MM.1S (cell line): ENCODE measurements around the gene ETFB.

Experiments
- DNase-seq: peaks from one replicate; pipeline ENCODE4 v3.0.0-alpha.2; 2015
- H2AFZ ChIP-seq: fragments of 300-600 bp; sonication (generic); 2 replicates; pipeline ENCODE4 v1.6.0; 2016; ENCODE audit warnings: antibody characterized with exemption, low read length
- H3F3A ChIP-seq: fragments of 300-600 bp; sonication (generic); 2 replicates; pipeline ENCODE4 v1.6.1; 2016; ENCODE audit warnings: mild to moderate bottlenecking, antibody characterized with exemption, low read length, moderate library complexity, mixed read lengths; ENCODE audit not compliant: insufficient read depth
- H3K27ac ChIP-seq: fragments of 300-600 bp; sonication (generic); 2 replicates; pipeline ENCODE4 v1.5.1; 2016; ENCODE audit warnings: mild to moderate bottlenecking, low read length
- H3K27me3 ChIP-seq: fragments of 300-600 bp; sonication (generic); replicated peaks from 2 replicates; pipeline ENCODE4 v1.6.0; 2016; ENCODE audit warnings: low read length; ENCODE audit not compliant: insufficient read depth
- H3K36me3 ChIP-seq: fragments of 300-600 bp; sonication (generic); replicated peaks from 2 replicates; pipeline ENCODE4 v1.6.1; 2016; ENCODE audit warnings: mild to moderate bottlenecking, low read length, mixed read lengths; ENCODE audit not compliant: insufficient read depth
- H3K4me1 ChIP-seq: fragments of 300-600 bp; sonication (generic); 2 replicates; pipeline ENCODE4 v1.6.1; 2016; ENCODE audit warnings: low read length, mixed read lengths
- H3K4me2 ChIP-seq: fragments of 300-600 bp; sonication (generic); 2 replicates; pipeline ENCODE4 v1.6.0; 2016; ENCODE audit warnings: low read depth, low read length
- H3K4me3 ChIP-seq: fragments of 300-600 bp; sonication (generic); 2 replicates; pipeline ENCODE4 v1.5.1; 2016; ENCODE audit warnings: low read length, mixed read lengths
- H3K79me2 ChIP-seq: fragments of 300-600 bp; sonication (generic); 2 replicates; pipeline ENCODE4 v1.6.1; 2016; ENCODE audit warnings: mixed run types, low read length, mixed read lengths
- H3K9ac ChIP-seq: fragments of 300-600 bp; sonication (generic); 2 replicates; pipeline ENCODE4 v1.6.1; 2016; ENCODE audit warnings: low read length, mixed read lengths
- H3K9me2 ChIP-seq: fragments of 300-600 bp; sonication (generic); replicated peaks from 2 replicates; pipeline ENCODE4 v1.6.1; 2016; ENCODE audit warnings: mild to moderate bottlenecking, low read length, mixed read lengths; ENCODE audit not compliant: insufficient read depth
- H3K9me3 ChIP-seq: fragments of 300-600 bp; sonication (generic); replicated peaks from 2 replicates; pipeline ENCODE4 v1.6.1; 2016; ENCODE audit warnings: mild to moderate bottlenecking, low read length, mixed read lengths; ENCODE audit not compliant: insufficient read depth
- H4K20me1 ChIP-seq: fragments of 300-600 bp; sonication (generic); 2 replicates; pipeline ENCODE4 v1.6.1; 2016; ENCODE audit warnings: mild to moderate bottlenecking, low read length, moderate library complexity, mixed read lengths; ENCODE audit not compliant: insufficient read depth
- EZH2 ChIP-seq: fragments of 300-600 bp; sonication (generic); optimal IDR thresholded peaks from 2 replicates; pipeline ENCODE3; 2017; ENCODE audit warnings: low read depth, mild to moderate bottlenecking, antibody characterized with exemption, low read length, mixed read lengths
- EZH2phosphoT487 ChIP-seq: fragments of 300-600 bp; sonication (generic); IDR thresholded peaks from 2 replicates; pipeline ENCODE4 v1.6.1; 2018; ENCODE audit warnings: antibody characterized with exemption, low read length
- TF ChIP-seq, protein P1 (sequence below): fragments of 300-600 bp; sonication (generic); IDR thresholded peaks from 2 replicates; pipeline ENCODE4 v1.5.1; 2016; ENCODE audit warnings: antibody characterized with exemption, low read length, mixed read lengths

The ETFB gene

DNA sequence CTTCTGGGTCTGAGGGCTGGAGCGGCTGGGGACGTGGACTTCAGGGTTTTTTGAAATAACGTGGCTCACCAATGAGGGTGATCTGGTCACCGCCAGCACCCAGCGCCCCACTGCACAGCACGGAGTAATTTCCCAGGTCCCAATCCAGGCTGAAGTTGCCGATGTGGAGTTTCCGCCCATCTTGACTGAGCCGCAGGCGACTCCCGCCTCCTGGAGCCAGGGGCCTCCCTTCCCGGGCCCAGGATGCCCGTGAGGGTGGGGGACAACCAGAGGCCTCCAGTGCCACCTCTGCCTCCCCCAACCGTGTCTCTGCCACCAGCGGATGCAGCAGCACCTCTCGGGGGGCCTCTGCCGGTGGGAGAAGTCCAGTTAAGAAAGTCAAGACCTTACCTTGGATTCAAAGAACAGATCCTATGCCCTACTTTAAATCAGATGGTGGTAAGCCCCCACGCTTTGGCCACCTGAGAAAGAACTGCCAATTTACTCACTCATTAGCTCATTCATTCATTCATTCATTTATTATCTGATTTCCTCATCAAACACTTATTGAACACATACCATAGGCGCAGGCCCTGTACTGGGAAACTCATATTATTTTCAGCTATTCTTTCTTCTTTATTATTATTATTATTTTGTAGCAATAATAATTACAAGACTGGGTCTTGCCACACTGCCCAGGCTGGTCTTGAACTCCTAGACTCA, 28.2 kb downstream of the ETFB start:
- Histone ChIP-seq H3K9me2 (no peaks in the 10 kb centered on the region), H3K27me3 (no peaks in the 10 kb centered on the region), H3K79me2 (no peaks in the 10 kb centered on the region), H3F3A (no peaks in the 10 kb centered on the region), H3K9ac (no peak overlapping the region), H3K36me3 (no peaks in the 10 kb centered on the region), H4K20me1 (no peaks in the 10 kb centered on the region), H3K4me1 (no peaks in the 10 kb centered on the region), H3K27ac (no peak overlapping the region), H2AFZ (no peak overlapping the region), H3K9me3 (no peaks in the 10 kb centered on the region), H3K4me3 (no peak overlapping the region), H3K4me2 (no peak overlapping the region)
- TF ChIP-seq EZH2 (no peak), EZH2phosphoT487 (no peak)
- TF ChIP-seq, protein P1, sequence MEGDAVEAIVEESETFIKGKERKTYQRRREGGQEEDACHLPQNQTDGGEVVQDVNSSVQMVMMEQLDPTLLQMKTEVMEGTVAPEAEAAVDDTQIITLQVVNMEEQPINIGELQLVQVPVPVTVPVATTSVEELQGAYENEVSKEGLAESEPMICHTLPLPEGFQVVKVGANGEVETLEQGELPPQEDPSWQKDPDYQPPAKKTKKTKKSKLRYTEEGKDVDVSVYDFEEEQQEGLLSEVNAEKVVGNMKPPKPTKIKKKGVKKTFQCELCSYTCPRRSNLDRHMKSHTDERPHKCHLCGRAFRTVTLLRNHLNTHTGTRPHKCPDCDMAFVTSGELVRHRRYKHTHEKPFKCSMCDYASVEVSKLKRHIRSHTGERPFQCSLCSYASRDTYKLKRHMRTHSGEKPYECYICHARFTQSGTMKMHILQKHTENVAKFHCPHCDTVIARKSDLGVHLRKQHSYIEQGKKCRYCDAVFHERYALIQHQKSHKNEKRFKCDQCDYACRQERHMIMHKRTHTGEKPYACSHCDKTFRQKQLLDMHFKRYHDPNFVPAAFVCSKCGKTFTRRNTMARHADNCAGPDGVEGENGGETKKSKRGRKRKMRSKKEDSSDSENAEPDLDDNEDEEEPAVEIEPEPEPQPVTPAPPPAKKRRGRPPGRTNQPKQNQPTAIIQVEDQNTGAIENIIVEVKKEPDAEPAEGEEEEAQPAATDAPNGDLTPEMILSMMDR, result no peak
- DNase-seq, result no peak

GRCh38 chr19:51337141-51337860, 28.9 kb downstream of the ETFB start:
- Histone ChIP-seq H3K36me3 (no peaks in the 10 kb centered on the region), H3K4me1 (no peaks in the 10 kb centered on the region), H3K27ac (no peak overlapping the region)

DNA sequence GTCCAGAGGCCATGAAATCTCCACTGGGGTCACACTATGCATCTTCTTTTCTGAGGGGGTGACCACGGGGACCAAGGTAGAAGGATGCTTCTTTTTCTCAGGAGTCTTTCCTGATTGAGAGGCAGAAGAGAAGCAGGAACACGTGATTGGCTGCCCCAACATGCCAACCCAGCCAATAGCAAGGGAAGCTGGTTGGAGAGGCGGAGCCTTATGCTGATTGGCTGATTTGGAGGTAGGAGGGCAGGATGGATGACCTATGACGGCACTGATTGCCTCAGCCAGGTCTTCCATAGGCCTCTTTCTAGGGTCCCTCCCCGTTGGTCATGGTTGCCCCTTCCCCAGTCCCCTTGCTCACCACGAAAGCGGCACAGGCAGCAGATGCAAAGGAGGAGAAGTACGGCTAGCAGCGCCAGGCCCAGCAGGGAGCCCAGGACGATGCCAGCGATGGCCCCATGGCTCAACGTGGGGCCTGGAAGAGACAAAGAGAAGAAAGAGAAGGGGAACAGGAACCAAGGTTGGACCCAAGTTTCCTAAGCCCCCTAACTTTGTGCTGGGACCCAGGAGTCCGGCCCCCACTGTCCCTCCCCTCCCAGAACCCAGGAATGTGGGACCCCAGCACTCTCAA, 32.2 kb downstream of the ETFB start:
- no peak for DNase-seq
- no peaks in the 10 kb centered on the region for H3K36me3 ChIP-seq
- no peak overlapping the region for H2AFZ ChIP-seq
- H3K4me1 ChIP-seq, result no peaks in the 10 kb centered on the region
- no peaks in the 10 kb centered on the region for H3K27me3 ChIP-seq
- H3K4me2 ChIP-seq, result no peak overlapping the region
- no peaks in the 10 kb centered on the region for H4K20me1 ChIP-seq
- H3K4me3 ChIP-seq, result no peak overlapping the region
- no peak overlapping the region for H3K27ac ChIP-seq
- no peaks in the 10 kb centered on the region for H3K9me2 ChIP-seq
- TF ChIP-seq EZH2, result no peak
- TF ChIP-seq, protein P1, result no peak
- TF ChIP-seq EZH2phosphoT487, result no peak
- H3K79me2 ChIP-seq, result no peaks in the 10 kb centered on the region
- no peaks in the 10 kb centered on the region for H3F3A ChIP-seq
- H3K9me3 ChIP-seq, result no peaks in the 10 kb centered on the region
- H3K9ac ChIP-seq, result no peak overlapping the region

More at GRCh38 chr19:51337141-51337860, 28.9 kb downstream of the ETFB start:
- Histone ChIP-seq H3K4me3 (no peak overlapping the region), H3K27me3 (no peaks in the 10 kb centered on the region), H3F3A (no peaks in the 10 kb centered on the region), H4K20me1 (no peaks in the 10 kb centered on the region), H3K9me2 (no peaks in the 10 kb centered on the region), H2AFZ (no peak overlapping the region), H3K9me3 (no peaks in the 10 kb centered on the region), H3K79me2 (no peaks in the 10 kb centered on the region), H3K9ac (no peak overlapping the region), H3K4me2 (no peak overlapping the region)
- DNase-seq, result no peak
- TF ChIP-seq, protein P1, result no peak
- TF ChIP-seq EZH2phosphoT487 (no peak), EZH2 (no peak)
